ENCODE data around the gene PLAGL2. TPM values are rescaled to one million over a fixed set of nuclear protein-coding genes. Genes with fewer than 3 reads are reported as not detected.
A peak's percentile ranks its signal among the peaks of the same experiment; 100 is the strongest.
"Not testable (repeated sequence)": the region's sequence is repeated elsewhere in the genome, so short reads cannot be mapped to it uniquely, and the experiment has no call there.

The PLAGL2 gene
- total RNA-seq, 1 donor from 2014 or later: 7.3 TPM

- no peak for DNase-seq
- H3K27me3 ChIP-seq (ENCODE audit: low read depth): no peaks in the 10 kb centered on the region
- H3K4me3 ChIP-seq: no peak overlapping the region
- H3K27ac ChIP-seq (replicated peaks): peak overlapping the region; percentile 97
- peaks cover 56% of the 10 kb centered on the region for H3K36me3 ChIP-seq
- intact Hi-C loops (cut with micrococcal nuclease): no loop called here
- TF ChIP-seq CTCF (IDR thresholded peaks at IDR 0.05; ENCODE audit: borderline replicate concordance): no peak
- H3K9me3 ChIP-seq (replicated peaks): no peaks in the 10 kb centered on the region
- peaks cover 71% of the 10 kb centered on the region for H3K4me1 ChIP-seq
Observed at GRCh38 chr20:32201296-32201976, 6.1 kb downstream of the PLAGL2 start.

- peaks cover 79% of the 10 kb centered on the region for H3K36me3 ChIP-seq
- no peak overlapping the region for H3K4me3 ChIP-seq
- no peak for DNase-seq
- no peak for TF ChIP-seq CTCF (IDR thresholded peaks at IDR 0.05; ENCODE audit: borderline replicate concordance)
- intact Hi-C loops (cut with micrococcal nuclease): no loop called here
- no peak overlapping the region for H3K27ac ChIP-seq (replicated peaks)
- no peaks in the 10 kb centered on the region for H3K27me3 ChIP-seq (ENCODE audit: low read depth)
- no peaks in the 10 kb centered on the region for H3K9me3 ChIP-seq (replicated peaks)
- peaks cover 52% of the 10 kb centered on the region for H3K4me1 ChIP-seq
Observed at GRCh38 chr20:32199006-32199405, 8.5 kb downstream of the PLAGL2 start.

GRCh38 chr20:32197136-32197535 lies 10.4 kb downstream of the PLAGL2 start:
- Histone ChIP-seq H3K36me3 (peaks cover 79% of the 10 kb centered on the region), H3K4me1 (peaks cover 52% of the 10 kb centered on the region)
- DNase-seq; H3K27ac ChIP-seq (replicated peaks); H3K4me3 ChIP-seq; H3K9me3 ChIP-seq (replicated peaks); intact Hi-C loops (cut with micrococcal nuclease); H3K27me3 ChIP-seq (ENCODE audit: low read depth): not testable (repeated sequence)

- H3K9me3 ChIP-seq (replicated peaks); DNase-seq; H3K27ac ChIP-seq (replicated peaks); H3K4me3 ChIP-seq; H3K27me3 ChIP-seq (ENCODE audit: low read depth); intact Hi-C loops (cut with micrococcal nuclease): not testable (repeated sequence)
- Histone ChIP-seq H3K36me3 (peaks cover 75% of the 10 kb centered on the region), H3K4me1 (peaks cover 52% of the 10 kb centered on the region)
Observed at GRCh38 chr20:32196613-32197012, 10.9 kb downstream of the PLAGL2 start.

GRCh38 chr20:32195581-32195980 lies 12.0 kb downstream of the PLAGL2 start:
- intact Hi-C loops (cut with micrococcal nuclease): no loop called here
- H3K27ac ChIP-seq (replicated peaks): peak overlapping the region; percentile 19
- H3K9me3 ChIP-seq (replicated peaks): no peaks in the 10 kb centered on the region
- peaks cover 49% of the 10 kb centered on the region for H3K4me1 ChIP-seq
- H3K4me3 ChIP-seq: no peak overlapping the region
- H3K27me3 ChIP-seq (ENCODE audit: low read depth): no peaks in the 10 kb centered on the region
- peaks cover 64% of the 10 kb centered on the region for H3K36me3 ChIP-seq
- no peak for DNase-seq
- no peak for TF ChIP-seq CTCF (IDR thresholded peaks at IDR 0.05; ENCODE audit: borderline replicate concordance)

GRCh38 chr20:32193996-32194395 lies 13.5 kb downstream of the PLAGL2 start:
- no peaks in the 10 kb centered on the region for H3K27me3 ChIP-seq (ENCODE audit: low read depth)
- intact Hi-C loops (cut with micrococcal nuclease): no loop called here
- peak overlapping the region; percentile 21 for H3K27ac ChIP-seq (replicated peaks)

GRCh38 chr20:32193336-32193735 lies 14.2 kb downstream of the PLAGL2 start:
- H3K27me3 ChIP-seq (ENCODE audit: low read depth); intact Hi-C loops (cut with micrococcal nuclease); DNase-seq; H3K9me3 ChIP-seq (replicated peaks); H3K4me3 ChIP-seq: not testable (repeated sequence)
- H3K27ac ChIP-seq (replicated peaks): peak overlapping the region; percentile 38
- H3K4me1 ChIP-seq: peaks cover 56% of the 10 kb centered on the region
- peaks cover 42% of the 10 kb centered on the region for H3K36me3 ChIP-seq

More at GRCh38 chr20:32193996-32194395, 13.5 kb downstream of the PLAGL2 start:
- Histone ChIP-seq H3K9me3 (replicated peaks) (no peaks in the 10 kb centered on the region), H3K4me3 (no peak overlapping the region), H3K36me3 (peaks cover 48% of the 10 kb centered on the region), H3K4me1 (peaks cover 56% of the 10 kb centered on the region)
- DNase-seq: no peak
- TF ChIP-seq CTCF (IDR thresholded peaks at IDR 0.05; ENCODE audit: borderline replicate concordance): no peak
